GM12878 (cell line): Measurements from ENCODE around the gene CHID1. TPM values are rescaled to one million over a fixed set of nuclear protein-coding genes. Genes with fewer than 3 reads are reported as not detected.

Source experiments
- ATF2 ChIP-seq: IDR thresholded peaks from 2 replicates; pipeline ENCODE4 v1.6.1; 2012; ENCODE audit warnings: low read length, inconsistent platforms
- ATF3 ChIP-seq: IDR thresholded peaks from 2 replicates; pipeline ENCODE4 v1.6.1; 2011; ENCODE audit warnings: low read depth, mild to moderate bottlenecking, low read length, moderate library complexity, borderline replicate concordance; ENCODE audit errors: extremely low read depth
- CREM ChIP-seq: IDR thresholded peaks from 2 replicates; pipeline ENCODE4 v1.6.1; 2014; ENCODE audit warnings: antibody characterized with exemption, low read depth
- E4F1 ChIP-seq: fragments of 450-650 bp; IDR thresholded peaks from 2 replicates; pipeline ENCODE4 v1.6.1; 2018; ENCODE audit warnings: borderline replicate concordance, mild to moderate bottlenecking; ENCODE audit not compliant: partially characterized antibody
- HDAC2 ChIP-seq: fragments of 200-600 bp; sonication (generic); IDR thresholded peaks from 2 replicates; pipeline ENCODE4 v1.6.1; 2017
- KLF5 ChIP-seq: fragments of 450-650 bp; IDR thresholded peaks from 2 replicates; pipeline ENCODE4 v1.6.1; 2014; ENCODE audit warnings: mild to moderate bottlenecking; ENCODE audit not compliant: partially characterized antibody
- LARP7 ChIP-seq: fragments of 450-650 bp; IDR thresholded peaks from 2 replicates; pipeline ENCODE4 v1.6.1; 2017; ENCODE audit warnings: mild to moderate bottlenecking
- NFXL1 ChIP-seq: fragments of 450-650 bp; IDR thresholded peaks from 2 replicates; pipeline ENCODE4 v1.6.1; 2017; ENCODE audit warnings: antibody characterized with exemption, mild to moderate bottlenecking, borderline replicate concordance
- NR2C1 ChIP-seq: fragments of 450-650 bp; IDR thresholded peaks from 2 replicates; pipeline ENCODE4 v1.6.1; 2017; ENCODE audit warnings: antibody characterized with exemption, mild to moderate bottlenecking, moderate library complexity
- RELA ChIP-seq: fragments of 450-650 bp; IDR thresholded peaks from 2 replicates; pipeline ENCODE4 v1.8.0; 2014; ENCODE audit warnings: borderline replicate concordance; ENCODE audit not compliant: partially characterized antibody
- REST ChIP-seq: IDR thresholded peaks from 2 replicates; pipeline ENCODE4 v1.6.1; 2012; ENCODE audit warnings: mild to moderate bottlenecking, low read depth, low read length
- SRF ChIP-seq, 2 experiments: IDR thresholded peaks; 2 replicates each; pipeline ENCODE4 v1.6.1; 2011; ENCODE audit warnings: low read depth in 2 of 2, low read length in 2 of 2, mild to moderate bottlenecking in 1 of 2, moderate library complexity in 1 of 2
- SUZ12 ChIP-seq: fragments of 200-600 bp; sonication (generic); IDR thresholded peaks from one replicate; pipeline ENCODE4 v1.6.1; 2018; ENCODE audit warnings: antibody characterized with exemption, mild to moderate bottlenecking; ENCODE audit not compliant: unreplicated experiment
- USF2 ChIP-seq: IDR thresholded peaks from 2 replicates; pipeline ENCODE4 v1.6.1; 2011; ENCODE audit warnings: low read depth, low read length, improper control_type of control experiment, borderline replicate concordance
- ZBTB11 ChIP-seq: fragments of 450-650 bp; formaldehyde crosslinking; IDR thresholded peaks from 2 replicates; pipeline ENCODE4 v1.5.0; 2022; ENCODE audit warnings: mild to moderate bottlenecking, missing genetic modification characterization
- ZNF384 ChIP-seq: IDR thresholded peaks from 2 replicates; pipeline ENCODE4 v1.6.1; 2012; ENCODE audit warnings: low read depth, mild to moderate bottlenecking, low read length, improper control_type of control experiment, borderline replicate concordance
- ZSCAN29 ChIP-seq: fragments of 450-650 bp; IDR thresholded peaks from 2 replicates; pipeline ENCODE4 v1.6.1; 2017; ENCODE audit warnings: mild to moderate bottlenecking, moderate library complexity
- polyA plus RNA-seq, 11 experiments: library from polyadenylated mRNA; depleted of rRNA in 4 of 11; unstranded in 6 of 11; stranded (reverse) in 5 of 11; fragments of >200 nt; fragmentation: Nextera tagmentation in 4 of 11; fragmentation: Illumina TruSeq in 1 of 11; extraction: Ambion mirVana in 4 of 11; extraction: Trizol in 1 of 11; gene quantifications; 1 replicate in 1 of 11; 2 replicates in 10 of 11; pipeline versions ENCODE4 v1.2.1 to v1.2.3, GENCODE V29; 2011 to 2016; ENCODE audit warnings: inconsistent platforms in 2 of 11, missing spikeins in 2 of 11, low read depth in 1 of 11
- total RNA-seq, 4 experiments: library from RNA; depleted of rRNA in 3 of 4; stranded (reverse); fragments of >200 nt in 3 of 4; fragmentation: Illumina TruSeq in 1 of 4; extraction: Trizol in 1 of 4; gene quantifications; 2 replicates each; pipeline versions ENCODE4 v1.2.1 to v1.2.3, GENCODE V29; 2013 to 2021

The CHID1 gene
- total and polyA plus RNA-seq, 10 of the 15 experiments (the other 5 are each of a cell fraction or from before 2014, with no cell fraction given), result 4.8 to 75.2 (median 30.1) TPM

- TF ChIP-seq ZBTB11 (CRISPR knock-in tag) (no peak), NR2C1 (no peak; the same call in 1 of the 2 replicates), ZSCAN29 (0 out of 2 replicates have a peak, but pooled peaks have one; percentile 48), NFXL1 (no peak), LARP7 (peak; percentile 99), SUZ12 (no peak), ATF2 (no peak), SRF (IDR thresholded peaks at IDR 0.05; ENCODE audit: low read depth in 2 of 2, low read length in 2 of 2) (no peak), RELA (peak; percentile 94), HDAC2 (no peak), ATF3 (no peak), CREM (0 out of 2 replicates have a peak, but pooled peaks have one; percentile 23), E4F1 (peak; percentile 96), REST (no peak), ZNF384 (no peak), USF2 (no peak), KLF5 (peak; percentile 100)
These were observed 68.1 kb downstream of the CHID1 start, which contains the start of the genes POLR2L and TSPAN4 (continued) for GRCh38 chr11:842370-843002.
